ENCODE results near the gene FGG.

Gene FGG

DNA sequence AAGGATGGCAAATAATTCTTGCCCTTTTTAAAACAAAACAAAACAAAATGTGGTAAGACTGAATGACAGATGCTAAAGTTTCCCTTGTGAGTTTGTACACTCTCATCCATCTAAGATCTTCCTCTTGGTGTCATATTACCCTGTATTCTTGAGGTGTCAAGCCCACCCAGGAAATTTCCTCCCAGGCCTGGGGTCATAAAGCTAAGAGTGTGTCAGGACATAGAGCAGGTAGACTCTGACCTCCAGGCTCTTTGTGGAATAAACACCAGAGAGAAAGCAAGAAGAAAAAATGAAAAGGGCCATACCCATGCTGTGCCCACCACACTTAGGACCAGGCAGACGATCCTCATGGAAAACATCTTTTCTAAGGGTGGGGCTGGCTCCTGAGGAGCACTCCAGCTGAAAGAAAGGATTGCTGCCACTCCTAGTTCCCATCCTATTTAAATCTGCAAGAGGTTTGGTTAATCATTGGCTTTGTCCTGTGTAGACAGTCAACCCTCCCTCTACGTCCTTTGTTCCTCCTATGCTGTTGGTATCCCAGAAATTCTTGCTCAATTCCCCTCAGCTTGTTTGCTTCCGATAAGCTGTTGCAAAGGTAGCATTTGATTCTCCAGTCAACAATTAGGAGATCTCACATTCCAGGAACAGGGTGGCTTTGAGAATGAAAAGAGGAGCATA, 22.0 kb downstream of the FGG start, which contains the start of gene FGA:
FGA (minus strand) TSS at position 414 of the 678 bp plus-strand sequence; CDS start at position 359, 55 bp downstream.
- no peaks in the 10 kb centered on the region for H3K9me3 ChIP-seq (ENCODE audit: control insufficient read depth, insufficient read depth, low read depth, low read length)
- TF ChIP-seq ZNF473 (tag by site-specific recombination; IDR thresholded peaks at IDR 0.05) (no peak), ZSCAN5A (tag by site-specific recombination; IDR thresholded peaks at IDR 0.05) (no peak), ZNF311 (tag by site-specific recombination; IDR thresholded peaks at IDR 0.05; ENCODE audit: borderline replicate concordance) (no peak), ZNF558 (tag by site-specific recombination; IDR thresholded peaks at IDR 0.05) (no peak), ZNF670 (tag by site-specific recombination; IDR thresholded peaks at IDR 0.05; ENCODE audit: low read depth) (no peak), ZNF394 (tag by site-specific recombination; IDR thresholded peaks at IDR 0.05; ENCODE audit: borderline replicate concordance) (no peak), TCF7L2 (IDR thresholded peaks at IDR 0.05; ENCODE audit: borderline replicate concordance, low read depth, low read length) (no peak), PRDM4 (tag by site-specific recombination; IDR thresholded peaks at IDR 0.05) (no peak), ZNF341 (tag by site-specific recombination; IDR thresholded peaks at IDR 0.05; ENCODE audit: low read depth) (no peak), ZEB2 (tag by site-specific recombination; IDR thresholded peaks at IDR 0.05) (no peak), ZNF169 (tag by site-specific recombination; IDR thresholded peaks at IDR 0.05) (no peak), ZNF623 (tag by site-specific recombination; IDR thresholded peaks at IDR 0.05) (no peak), ZNF292 (tag by site-specific recombination; IDR thresholded peaks at IDR 0.05; ENCODE audit: borderline replicate concordance, low read depth) (no peak), ZNF280C (tag by site-specific recombination; IDR thresholded peaks at IDR 0.05) (no peak), RBAK (tag by site-specific recombination; IDR thresholded peaks at IDR 0.05) (no peak)
- no peaks in the 10 kb centered on the region for H3K36me3 ChIP-seq (ENCODE audit: control insufficient read depth in 2 of 2, insufficient read depth in 1 of 2, low read length in 2 of 2)
- H3K27ac ChIP-seq (ENCODE audit: extremely low read depth, low read depth, low read length) = no peak within 1 kb of the TSS
- no peak within 1 kb of the TSS for H3K4me3 ChIP-seq (ENCODE audit: low read depth, low read length)
- H3K4me1 ChIP-seq (ENCODE audit: control insufficient read depth, insufficient read depth, low read length) = no peaks in the 10 kb centered on the region
- CTCF ChIA-PET = no interaction called here
- POLR2A ChIA-PET = no interaction called here

- no peaks in the 10 kb centered on the region for H3K4me1 ChIP-seq (ENCODE audit: control insufficient read depth, insufficient read depth, low read length)
- ChIA-PET CTCF (no interaction called here), POLR2A (no interaction called here)
- no peaks in the 10 kb centered on the region for H3K36me3 ChIP-seq (ENCODE audit: control insufficient read depth in 2 of 2, insufficient read depth in 1 of 2, low read length in 2 of 2)
- no peak overlapping the region for H3K27ac ChIP-seq (ENCODE audit: extremely low read depth, low read depth, low read length)
- H3K9me3 ChIP-seq (ENCODE audit: control insufficient read depth, insufficient read depth, low read depth, low read length) = no peaks in the 10 kb centered on the region
- TF ChIP-seq ZNF664 (tag by site-specific recombination; IDR thresholded peaks at IDR 0.05) (no peak), ZNF433 (tag by site-specific recombination; IDR thresholded peaks at IDR 0.05; ENCODE audit: low read depth) (no peak), PRDM4 (tag by site-specific recombination; IDR thresholded peaks at IDR 0.05) (no peak), ZNF791 (tag by site-specific recombination; IDR thresholded peaks at IDR 0.05) (no peak), GLIS1 (tag by site-specific recombination; IDR thresholded peaks at IDR 0.05) (no peak), ZNF549 (tag by site-specific recombination; IDR thresholded peaks at IDR 0.05) (no peak)
- no peak overlapping the region for H3K4me3 ChIP-seq (ENCODE audit: low read depth, low read length)
Measured at GRCh38 chr4:154589296-154590197, 22.9 kb downstream of the FGG start.

Data from HEK293 (cell line).